ENCODE results near the gene TBC1D25. TPM values are rescaled to one million over a fixed set of nuclear protein-coding genes. Genes with fewer than 3 reads are reported as not detected.

Gene TBC1D25
- total RNA-seq, result 3.7 and 5.4 TPM in 2 replicates

GRCh38 chrX:48539345-48540027 lies at the start of gene TBC1D25:
TBC1D25 (plus strand) TSS chrX:48539714; CDS start chrX:48539798, 84 bp downstream.

DNA sequence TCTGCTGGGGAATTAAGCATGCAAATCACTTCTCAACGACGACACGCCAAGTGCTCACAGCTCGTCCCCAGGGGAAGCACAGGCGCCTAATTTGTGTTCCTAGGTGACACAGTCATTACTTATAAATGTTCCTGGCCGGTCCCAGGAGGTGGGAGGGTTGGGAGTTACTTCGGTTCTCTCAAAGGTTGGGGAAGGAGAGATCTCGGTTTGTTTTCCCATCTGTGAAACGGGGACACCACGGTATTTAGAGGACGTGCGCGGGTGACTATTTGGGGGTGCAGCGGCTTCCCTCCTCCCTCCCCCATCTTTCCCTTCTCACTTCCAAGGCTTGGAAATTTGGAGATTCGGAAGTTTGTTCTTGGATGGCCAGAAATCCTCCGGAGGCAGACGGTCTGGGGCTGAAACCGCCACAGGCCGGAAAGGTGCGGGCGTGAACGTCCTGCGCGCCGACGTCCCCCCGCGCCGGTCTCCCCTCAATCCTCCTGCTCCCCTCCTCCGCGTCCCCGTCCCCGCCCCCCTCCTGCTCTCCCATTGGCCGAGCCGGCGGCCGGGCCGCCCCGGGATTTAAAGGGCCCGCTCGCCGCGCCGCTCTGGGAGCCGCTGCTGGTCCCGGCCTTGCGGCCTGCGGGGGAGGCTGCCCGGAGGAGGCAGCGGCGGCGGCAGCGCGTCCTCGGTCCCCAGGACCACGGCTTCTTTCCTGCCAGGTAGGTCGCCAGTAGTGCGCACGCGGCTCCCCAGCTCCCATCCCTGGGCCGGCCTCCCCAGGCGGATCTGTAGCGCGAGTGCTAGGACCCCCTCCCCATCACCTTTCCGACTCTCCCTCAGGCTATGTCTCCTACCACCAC lies 30.9 kb upstream of the TBC1D25 start, which contains the start of gene PORCN:
Gene PORCN (plus strand): TSS at position 593 of the 845 bp plus-strand sequence. CDS start 829 bp downstream, outside the sequence.

GRCh38 chrX:48521353-48522243 lies 17.9 kb upstream of the TBC1D25 start, which contains the start of gene EBP:
EBP (plus strand) TSS chrX:48521808; CDS start chrX:48523772, 1,964 bp downstream.

GRCh38 chrX:48574270-48575266 lies 35.1 kb downstream of the TBC1D25 start, which contains the start of gene RBM3:
RBM3 (plus strand) TSS chrX:48574484; CDS start chrX:48575181, 697 bp downstream.

GRCh38 chrX:48597353-48598264 lies 58.1 kb downstream of the TBC1D25 start, which contains the start of gene WDR13:
WDR13 (plus strand) TSS chrX:48597492; CDS start chrX:48597997, 505 bp downstream.

Other genes starting within 250 kb of the TBC1D25 start
- not detected in 2 replicates for gene SSX3, start 183.0 kb upstream of the TBC1D25 start, total RNA-seq
- not detected in 2 replicates for gene SSX4, start 156.2 kb upstream of the TBC1D25 start, total RNA-seq
- gene SSX4B, start 127.8 kb upstream of the TBC1D25 start, total RNA-seq, result not detected in 2 replicates
- 23.3 and 40.4 TPM in 2 replicates for gene SLC38A5, start 69.5 kb upstream of the TBC1D25 start, total RNA-seq
- 33.6 and 35.8 TPM in 2 replicates for gene FTSJ1, start 63.5 kb upstream of the TBC1D25 start, total RNA-seq
- 10.0 and 11.1 TPM in 2 replicates for gene PORCN, start 30.7 kb upstream of the TBC1D25 start, total RNA-seq
- 50.1 and 72.2 TPM in 2 replicates for gene EBP, start 17.9 kb upstream of the TBC1D25 start, total RNA-seq
- gene RBM3, start 34.8 kb downstream of the TBC1D25 start, total RNA-seq, result 76.8 and 295 TPM in 2 replicates
- gene WDR13, start 57.8 kb downstream of the TBC1D25 start, total RNA-seq, result 171 and 172 TPM in 2 replicates
- 0.09 TPM in 1 of 2 replicates, not detected in the other for gene WAS, start 144.1 kb downstream of the TBC1D25 start, total RNA-seq
- gene SUV39H1, start 157.0 kb downstream of the TBC1D25 start, total RNA-seq, result 0.85 and 1.3 TPM in 2 replicates
- not detected in 2 replicates for gene GLOD5, start 222.0 kb downstream of the TBC1D25 start, total RNA-seq
- gene GATA1, start 246.9 kb downstream of the TBC1D25 start, total RNA-seq, result not detected in 2 replicates

All from smooth muscle cell of bladder (primary cell).